ENCODE measurements around the gene PVRIG. TPM values are rescaled to one million over a fixed set of nuclear protein-coding genes. Genes with fewer than 3 reads are reported as not detected.
"Not testable (repeated sequence)": the region's sequence is repeated elsewhere in the genome, so short reads cannot be mapped to it uniquely, and the experiment has no call there.

Gene PVRIG
- total and polyA plus RNA-seq, 3 experiments from 2014 or later: 23.9 to 131 (median 24.5) TPM

DNA sequence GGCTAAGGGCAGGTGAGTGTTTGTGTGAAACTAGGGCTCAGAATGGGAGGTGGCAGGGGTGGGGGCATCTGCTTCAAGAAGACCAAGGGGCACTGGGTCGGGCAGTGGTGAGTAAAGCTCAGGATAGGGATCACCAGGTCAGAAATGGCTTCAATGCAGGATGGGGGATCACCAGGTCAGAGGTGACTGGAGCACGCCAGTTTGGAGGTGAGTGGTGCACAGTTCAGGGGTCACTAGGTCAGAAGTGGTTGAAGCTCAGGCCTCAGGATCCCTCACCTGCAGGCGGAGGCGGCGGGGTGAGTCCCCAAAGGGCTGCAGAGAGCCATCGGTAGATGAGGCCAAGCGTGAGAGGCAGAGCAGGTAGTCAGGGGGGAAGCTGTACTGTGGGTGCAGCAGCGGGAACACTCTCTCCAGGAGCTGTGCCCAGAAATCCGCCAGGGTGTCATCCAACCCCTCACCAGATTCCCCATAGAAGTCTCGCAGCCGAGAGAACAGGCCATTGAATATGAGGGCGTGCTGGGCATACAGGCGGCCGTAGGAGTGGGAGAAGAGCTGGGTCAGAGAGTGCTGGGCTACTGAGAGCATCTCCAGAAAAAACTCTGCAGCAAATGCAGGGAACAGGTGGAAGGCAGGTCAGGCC lies 44.3 kb upstream of the PVRIG start:
- Histone ChIP-seq H3K4me1 (ENCODE audit: insufficient read depth, low read length) (peaks cover 30% of the 10 kb centered on the region), H3K36me3 (ENCODE audit: insufficient read depth, low read length) (no peaks in the 10 kb centered on the region), H3K9me3 (ENCODE audit: low read length) (no peaks in the 10 kb centered on the region), H3K4me3 (ENCODE audit: low read length) (no peak overlapping the region), H3K27me3 (ENCODE audit: insufficient read depth, low read length, poor library complexity, severe bottlenecking) (peaks cover 7% of the 10 kb centered on the region), H3K27ac (ENCODE audit: low read depth, low read length) (no peak overlapping the region)
- DNase-seq: no peak
- Mint-ChIP-seq H3K9me3 (no peaks in the 10 kb centered on the region), H3K4me3 (peak overlapping the region in 3 of 7 donors; percentile 38 to 81 (median 49)), H3K27ac (peak overlapping the region in 3 of 8 donors; percentile 30 to 64 (median 55)), H3K27me3 (peaks cover 6 to 9% of the 10 kb centered on the region in 2 donors), H3K36me3 (peaks cover 0 to 1% (median 0%) of the 10 kb centered on the region in 3 donors), H3K4me1 (peaks cover 20 to 33% (median 26%) of the 10 kb centered on the region in 3 donors)
- ChIA-PET CTCF (no interaction called here), POLR2A (interaction anchor here (3.1 kb wide), 1 partner anchor 8 kb away, joined by 18 read pairs; the partner anchor contains the start of gene GAL3ST4)

DNA sequence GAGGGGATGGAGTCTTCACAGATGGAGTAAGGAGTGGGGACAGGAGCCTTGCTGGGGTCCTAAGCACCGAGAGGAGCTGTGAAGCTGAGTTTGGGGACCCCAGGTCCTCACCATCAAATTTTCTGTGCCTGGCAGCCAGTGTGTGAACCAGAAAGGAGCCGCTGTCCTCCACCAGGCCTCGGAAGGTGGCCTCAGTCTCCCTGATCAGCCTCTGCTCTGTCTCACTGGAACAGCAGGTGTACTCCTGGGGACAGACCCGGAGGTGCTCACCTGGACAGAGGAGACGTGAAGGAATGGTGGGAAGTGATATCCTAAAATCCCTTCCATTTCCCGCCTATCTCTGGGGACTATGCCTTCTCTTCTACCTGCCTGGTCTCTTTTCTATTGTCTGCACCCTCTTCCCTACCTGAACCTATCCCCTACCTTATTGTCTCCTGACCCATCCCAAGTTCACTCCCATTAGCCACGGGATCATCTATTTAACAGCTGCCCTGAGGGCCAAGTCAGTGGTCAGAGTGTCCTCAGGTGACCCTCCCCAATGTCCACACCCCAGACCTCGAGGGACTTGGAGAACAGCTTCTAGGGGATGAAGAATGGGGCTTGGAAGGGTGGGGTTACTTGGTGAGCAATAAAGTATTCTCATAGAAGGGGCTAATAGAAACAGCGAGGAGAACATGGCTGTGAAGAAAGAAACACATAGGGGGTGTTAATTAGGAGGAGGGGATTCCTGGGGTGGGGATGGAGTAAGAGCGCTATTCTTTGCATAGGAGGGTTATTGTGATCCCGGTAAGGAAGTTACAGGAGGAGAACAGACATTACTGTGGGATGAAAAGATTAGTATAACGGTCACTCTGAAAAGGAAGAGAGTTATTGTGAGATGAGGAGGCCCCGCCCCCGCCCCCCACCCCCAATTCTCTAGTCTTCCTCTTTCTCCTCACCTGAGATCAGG lies 43.4 kb upstream of the PVRIG start:
- no peaks in the 10 kb centered on the region for H3K36me3 Mint-ChIP-seq
- H3K36me3 ChIP-seq (ENCODE audit: insufficient read depth, low read length): no peaks in the 10 kb centered on the region
- no peaks in the 10 kb centered on the region for H3K27me3 ChIP-seq (ENCODE audit: insufficient read depth, low read length, poor library complexity, severe bottlenecking)
- CTCF ChIA-PET: interaction anchor here (0.7 to 1.8 kb wide), 6 partner anchors 9 to 231 kb away, joined by 3 to 7 read pairs (median 4); no protein-coding TSS in a partner anchor
- H3K27ac ChIP-seq (ENCODE audit: low read depth, low read length): no peak overlapping the region
- no peak for DNase-seq
- H3K9me3 ChIP-seq (ENCODE audit: low read length): no peaks in the 10 kb centered on the region
- no peaks in the 10 kb centered on the region for H3K9me3 Mint-ChIP-seq
- H3K4me3 Mint-ChIP-seq: peak overlapping the region; percentile 44 to 92 (median 74)
- peaks cover 0 to 6% of the 10 kb centered on the region in 2 donors for H3K27me3 Mint-ChIP-seq
- H3K4me1 Mint-ChIP-seq: peaks cover 24 to 36% (median 29%) of the 10 kb centered on the region in 3 donors
- POLR2A ChIA-PET: interaction anchor here (0.5 to 3.1 kb wide), 6 partner anchors 9 to 253 kb away, joined by 3 to 18 read pairs (median 5); partner anchors contain the start of genes GAL3ST4, LAMTOR4 and ZCWPW1
- peaks cover 32% of the 10 kb centered on the region for H3K4me1 ChIP-seq (ENCODE audit: insufficient read depth, low read length)
- peak overlapping the region; percentile 74 for H3K4me3 ChIP-seq (ENCODE audit: low read length)
- H3K27ac Mint-ChIP-seq: peak overlapping the region in 7 of 8 donors; percentile 2 to 68 (median 22)

DNA sequence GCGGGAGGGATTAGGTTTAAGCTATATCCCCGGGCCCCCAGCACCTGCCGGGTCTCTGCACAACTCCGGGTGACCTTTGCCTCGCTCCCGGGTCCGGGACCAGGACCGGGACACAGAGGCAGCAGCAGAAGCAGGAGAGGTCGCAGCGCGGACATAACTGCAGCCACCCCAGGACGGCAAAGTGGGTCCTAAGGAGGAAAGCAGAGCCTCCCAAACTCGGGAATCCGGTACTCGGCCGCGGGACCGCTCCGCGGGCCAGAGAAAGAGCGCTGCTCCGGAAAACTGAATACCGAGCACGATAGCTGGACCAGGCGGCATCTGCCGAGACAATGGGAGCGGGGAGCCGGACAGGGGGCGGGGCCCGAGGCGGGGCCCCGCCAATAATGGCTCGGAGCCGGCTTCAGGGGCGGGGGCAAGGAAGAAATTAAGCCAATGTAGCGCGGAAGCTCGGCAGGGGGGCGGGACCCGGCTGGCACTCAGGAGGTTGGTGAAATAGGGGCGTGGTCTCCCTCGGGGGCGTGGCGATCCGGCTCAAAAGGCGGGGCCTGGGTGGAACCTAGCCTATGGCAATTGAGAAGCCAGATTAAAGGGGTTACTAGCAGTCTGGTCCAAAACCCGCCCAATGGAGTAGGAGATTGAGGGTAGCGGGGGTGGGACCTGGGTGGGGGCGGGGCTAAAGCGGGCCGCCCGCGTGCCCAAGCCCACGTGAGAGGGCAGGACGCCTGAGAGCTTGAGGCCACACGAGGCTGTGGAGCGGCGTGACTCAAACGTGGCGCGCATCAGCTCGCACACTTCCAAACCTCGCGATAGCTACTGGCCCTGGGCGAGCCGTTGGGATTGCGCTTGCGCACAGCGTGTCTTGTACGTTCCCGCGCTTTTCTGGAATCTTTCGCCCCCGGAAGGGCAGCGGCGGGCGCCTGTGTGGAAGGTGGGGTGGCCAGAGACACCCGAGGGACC lies 42.4 kb upstream of the PVRIG start, which contains the start of the genes GPC2 and STAG3:
GPC2 (minus strand) TSS at position 337 of the 957 bp plus-strand sequence; CDS start at position 155, 182 bp downstream.
STAG3 (plus strand) TSS at position 874 of the 957 bp plus-strand sequence. CDS start 2,639 bp downstream, outside the sequence.
- H3K9me3 ChIP-seq (ENCODE audit: low read length): no peaks in the 10 kb centered on the region
- no peaks in the 10 kb centered on the region for H3K27me3 ChIP-seq (ENCODE audit: insufficient read depth, low read length, poor library complexity, severe bottlenecking)
- H3K27ac Mint-ChIP-seq: peak within 1 kb of the TSS; percentile 5 to 68 (median 29)
- H3K4me3 Mint-ChIP-seq: peak within 1 kb of the TSS; percentile 44 to 92 (median 74)
- POLR2A ChIA-PET: interaction anchor here (0.5 to 3.1 kb wide), 9 partner anchors 10 to 252 kb away, joined by 3 to 18 read pairs (median 5); partner anchors contain the start of genes GAL3ST4, LAMTOR4 and ZCWPW1
- CTCF ChIA-PET: interaction anchor here (0.7 to 1.8 kb wide), 8 partner anchors 10 to 230 kb away, joined by 3 to 7 read pairs (median 4); partner anchors contain the start of gene LAMTOR4
- H3K4me1 ChIP-seq (ENCODE audit: insufficient read depth, low read length): peaks cover 33% of the 10 kb centered on the region
- DNase-seq: peak; percentile 93 to 98 (median 95)
- H3K36me3 ChIP-seq (ENCODE audit: insufficient read depth, low read length): no peaks in the 10 kb centered on the region
- no peaks in the 10 kb centered on the region for H3K36me3 Mint-ChIP-seq
- H3K4me3 ChIP-seq (ENCODE audit: low read length): peak within 1 kb of the TSS; percentile 74
- H3K27ac ChIP-seq (ENCODE audit: low read depth, low read length): no peak within 1 kb of the TSS
- no peaks in the 10 kb centered on the region for H3K9me3 Mint-ChIP-seq
- peaks cover 28 to 41% (median 35%) of the 10 kb centered on the region in 3 donors for H3K4me1 Mint-ChIP-seq
- peaks cover 0 to 2% of the 10 kb centered on the region in 2 donors for H3K27me3 Mint-ChIP-seq

DNA sequence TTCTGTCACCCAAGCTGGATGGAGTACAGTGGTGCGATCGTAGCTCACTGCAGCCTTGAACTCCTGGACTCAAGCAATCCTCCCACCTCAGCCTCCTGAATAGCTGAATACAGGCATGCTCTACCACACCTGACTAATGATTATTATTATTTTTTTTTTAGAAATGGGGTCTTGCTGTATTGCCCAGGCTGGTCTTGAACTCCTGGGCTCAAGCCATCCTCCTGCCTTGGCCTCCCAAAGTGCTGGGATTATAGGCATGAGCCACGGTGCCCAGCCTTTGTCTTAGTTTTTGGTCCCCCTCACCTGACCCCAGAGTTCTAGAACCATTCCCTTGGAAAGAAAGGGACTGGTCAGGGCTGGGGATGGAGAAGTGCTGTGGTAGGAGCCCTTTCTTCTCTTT lies 39.7 kb upstream of the PVRIG start:
- not testable (repeated sequence) for DNase-seq; H3K9me3 ChIP-seq (ENCODE audit: low read length); H3K9me3 Mint-ChIP-seq; H3K27me3 Mint-ChIP-seq; H3K4me3 ChIP-seq (ENCODE audit: low read length); H3K36me3 ChIP-seq (ENCODE audit: insufficient read depth, low read length); H3K27ac ChIP-seq (ENCODE audit: low read depth, low read length); H3K27me3 ChIP-seq (ENCODE audit: insufficient read depth, low read length, poor library complexity, severe bottlenecking); H3K36me3 Mint-ChIP-seq
- Mint-ChIP-seq H3K4me3 (peak overlapping the region in 2 of 7 donors; percentile 19 to 58), H3K27ac (peak overlapping the region in 3 of 8 donors; percentile 30 to 82 (median 74)), H3K4me1 (peaks cover 35 to 54% (median 48%) of the 10 kb centered on the region in 3 donors)
- POLR2A ChIA-PET: interaction anchor here (0.7 to 1.4 kb wide), 2 partner anchors 46 to 49 kb away, joined by 3 to 8 read pairs; no protein-coding TSS in a partner anchor
- H3K4me1 ChIP-seq (ENCODE audit: insufficient read depth, low read length): peaks cover 33% of the 10 kb centered on the region
- CTCF ChIA-PET: interaction anchor here (1.0 to 1.7 kb wide), 4 partner anchors 10 to 47 kb away, joined by 3 to 6 read pairs (median 5); no protein-coding TSS in a partner anchor

GRCh38 chr7:100182616-100183015 lies 37.1 kb upstream of the PVRIG start:
- H3K36me3 Mint-ChIP-seq; H3K9me3 ChIP-seq (ENCODE audit: low read length); H3K27me3 Mint-ChIP-seq; H3K27me3 ChIP-seq (ENCODE audit: insufficient read depth, low read length, poor library complexity, severe bottlenecking); H3K36me3 ChIP-seq (ENCODE audit: insufficient read depth, low read length); POLR2A ChIA-PET; H3K27ac ChIP-seq (ENCODE audit: low read depth, low read length); H3K4me3 ChIP-seq (ENCODE audit: low read length); H3K9me3 Mint-ChIP-seq: not testable (repeated sequence)
- Mint-ChIP-seq H3K4me3 (peak overlapping the region in 4 of 7 donors; percentile 49 to 65 (median 60)), H3K4me1 (peaks cover 25 to 37% (median 35%) of the 10 kb centered on the region in 3 donors), H3K27ac (peak overlapping the region in 5 of 8 donors; percentile 8 to 83 (median 68))
- CTCF ChIA-PET: interaction anchor here (1.9 kb wide), 1 partner anchor 17 kb away, joined by 4 read pairs; no protein-coding TSS in a partner anchor
- H3K4me1 ChIP-seq (ENCODE audit: insufficient read depth, low read length): peaks cover 21% of the 10 kb centered on the region
- peak in 1 of 5 donors; percentile 31 for DNase-seq

DNA sequence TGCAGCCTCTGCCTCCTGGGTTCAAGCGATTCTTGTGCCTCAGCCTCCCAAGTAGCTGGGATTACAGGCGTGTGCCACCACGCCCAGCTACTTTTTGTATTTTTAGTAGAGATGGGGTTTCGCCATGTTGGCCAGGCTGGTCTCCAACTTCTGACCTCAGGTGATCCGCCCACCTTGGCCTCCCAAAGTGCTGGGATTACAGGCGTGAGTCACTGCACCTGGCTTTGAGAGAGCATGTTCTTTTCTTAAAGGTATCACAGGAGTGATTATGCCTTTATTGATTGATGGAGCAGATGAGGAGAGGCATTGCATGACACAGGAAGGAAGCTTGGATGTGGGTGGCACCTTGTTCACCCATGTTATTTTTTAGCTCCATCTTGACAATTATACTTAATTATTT lies 36.7 kb upstream of the PVRIG start:
- not testable (repeated sequence) for H3K36me3 Mint-ChIP-seq; H3K9me3 Mint-ChIP-seq; DNase-seq; H3K9me3 ChIP-seq (ENCODE audit: low read length); H3K27me3 ChIP-seq (ENCODE audit: insufficient read depth, low read length, poor library complexity, severe bottlenecking); H3K4me3 ChIP-seq (ENCODE audit: low read length); H3K4me3 Mint-ChIP-seq; H3K27me3 Mint-ChIP-seq; H3K27ac ChIP-seq (ENCODE audit: low read depth, low read length); H3K36me3 ChIP-seq (ENCODE audit: insufficient read depth, low read length)
- peak overlapping the region in 3 of 8 donors; percentile 57 to 83 (median 83) for H3K27ac Mint-ChIP-seq
- CTCF ChIA-PET: interaction anchor here (1.7 kb wide), 1 partner anchor 52 kb away, joined by 4 read pairs; no protein-coding TSS in a partner anchor
- H3K4me1 ChIP-seq (ENCODE audit: insufficient read depth, low read length): peaks cover 16% of the 10 kb centered on the region
- POLR2A ChIA-PET: interaction anchor here (0.6 kb wide), 1 partner anchor 241 kb away, joined by 3 read pairs; no protein-coding TSS in a partner anchor
- peaks cover 25 to 36% (median 35%) of the 10 kb centered on the region in 3 donors for H3K4me1 Mint-ChIP-seq

Data from CD8-positive, alpha-beta memory T cell (primary cell).